Left ventricle myocardium inferior (tissue), 1 donor: ENCODE data around the gene MEIS3. TPM values are rescaled to one million over a fixed set of nuclear protein-coding genes. Genes with fewer than 3 reads are reported as not detected.

Experiments
- DNase-seq: peaks from one replicate; pipeline ENCODE4 v3.0.0-alpha.2; 2020
- H3K27ac ChIP-seq: fragments of 200-600 bp; replicated peaks from 2 replicates; pipeline ENCODE4 v1.8.0; 2021
- H3K27me3 ChIP-seq: fragments of 200-600 bp; 2 replicates; pipeline ENCODE4 v1.8.0; 2021; ENCODE audit warnings: low read depth
- H3K36me3 ChIP-seq: fragments of 200-600 bp; 2 replicates; pipeline ENCODE4 v1.8.0; 2021
- H3K4me1 ChIP-seq: fragments of 200-600 bp; 2 replicates; pipeline ENCODE4 v1.8.0; 2021
- H3K4me3 ChIP-seq: fragments of 200-600 bp; 2 replicates; pipeline ENCODE4 v1.8.0; 2021; ENCODE audit warnings: mild to moderate bottlenecking, moderate library complexity
- H3K9me3 ChIP-seq: fragments of 200-600 bp; replicated peaks from 2 replicates; pipeline ENCODE4 v1.8.0; 2021
- CTCF ChIP-seq: fragments of 200-600 bp; IDR thresholded peaks from 2 replicates; pipeline ENCODE4 v1.8.0; 2021; ENCODE audit warnings: antibody characterized with exemption, mild to moderate bottlenecking, borderline replicate concordance
- intact Hi-C: fragments of 100-400 bp; cut with micrococcal nuclease; formaldehyde crosslinking; loops from one replicate; pipeline ENCODE4 v1.11.0; 2022
- total RNA-seq: library from RNA; stranded (reverse); fragmentation: NEBNext Ultra II Directional; extraction: Animal tissue kit (Norgen Biotek cat#: 25700); gene quantifications from one replicate; pipeline ENCODE4 v1.2.1, GENCODE V29; 2021
- donor health status: DM: no; HTN: yes; CAD: no; lungs with severe emphysema.

Gene MEIS3
- total RNA-seq, 1 donor from 2014 or later = 3.2 TPM

DNA sequence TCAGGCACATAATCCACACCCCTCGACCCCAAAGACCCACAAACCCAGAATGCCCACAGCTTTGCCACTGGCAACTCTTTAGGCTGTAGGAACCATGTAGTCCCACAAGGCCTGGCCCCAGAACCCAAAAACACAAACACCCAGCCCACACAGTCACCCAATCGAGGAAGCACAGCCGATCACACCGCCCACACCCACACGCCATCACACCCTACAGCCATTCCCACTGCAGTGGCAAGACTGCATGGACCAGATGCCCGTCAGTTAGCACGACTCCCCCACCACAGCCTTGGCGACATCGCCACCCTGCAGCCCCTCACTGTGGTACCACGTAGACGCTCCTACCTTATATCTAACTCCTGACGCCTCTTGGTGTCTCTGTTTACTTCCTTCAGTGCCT lies 24.0 kb upstream of the MEIS3 start:
- DNase-seq = no peak

GRCh38 chr19:47438793-47439220 lies 19.5 kb upstream of the MEIS3 start:
- intact Hi-C loops = no loop called here
- no peak for TF ChIP-seq CTCF
- H3K36me3 ChIP-seq = no peaks in the 10 kb centered on the region
- no peak overlapping the region for H3K27ac ChIP-seq
- no peaks in the 10 kb centered on the region for H3K9me3 ChIP-seq
- no peak overlapping the region for H3K4me3 ChIP-seq
- peaks cover 6% of the 10 kb centered on the region for H3K4me1 ChIP-seq
- DNase-seq = no peak
- H3K27me3 ChIP-seq = peaks cover 88% of the 10 kb centered on the region

More for the DNA sequence above, 24.0 kb upstream of the MEIS3 start:
- Histone ChIP-seq H3K27ac (no peak overlapping the region), H3K36me3 (no peaks in the 10 kb centered on the region), H3K4me3 (no peak overlapping the region), H3K27me3 (peaks cover 90% of the 10 kb centered on the region), H3K9me3 (no peaks in the 10 kb centered on the region), H3K4me1 (peaks cover 9% of the 10 kb centered on the region)
- intact Hi-C loops = no loop called here
- no peak for TF ChIP-seq CTCF

- no peak overlapping the region for H3K27ac ChIP-seq
- H3K36me3 ChIP-seq = no peaks in the 10 kb centered on the region
- DNase-seq = no peak
- intact Hi-C loops = loop anchor here (2.0 kb wide), 1 partner anchor 269 kb away; no protein-coding TSS in a partner anchor
- H3K27me3 ChIP-seq = peaks cover 88% of the 10 kb centered on the region
- no peak for TF ChIP-seq CTCF
- H3K4me3 ChIP-seq = no peak overlapping the region
- no peaks in the 10 kb centered on the region for H3K9me3 ChIP-seq
- H3K4me1 ChIP-seq = peaks cover 6% of the 10 kb centered on the region
Observed at GRCh38 chr19:47437500-47437899, 18.2 kb upstream of the MEIS3 start.

GRCh38 chr19:47436712-47437401 lies 17.5 kb upstream of the MEIS3 start:
- DNase-seq = peak; percentile 68
- intact Hi-C loops = loop anchor here (2.0 kb wide), 1 partner anchor 270 kb away; no protein-coding TSS in a partner anchor
- no peak overlapping the region for H3K27ac ChIP-seq
- H3K9me3 ChIP-seq = no peaks in the 10 kb centered on the region
- H3K27me3 ChIP-seq = peaks cover 88% of the 10 kb centered on the region
- H3K4me1 ChIP-seq = peaks cover 6% of the 10 kb centered on the region
- H3K4me3 ChIP-seq = no peak overlapping the region
- TF ChIP-seq CTCF = peak; percentile 91
- no peaks in the 10 kb centered on the region for H3K36me3 ChIP-seq

- Histone ChIP-seq H3K27me3 (peaks cover 88% of the 10 kb centered on the region), H3K36me3 (no peaks in the 10 kb centered on the region)
Observed at GRCh38 chr19:47435883-47436417, 16.6 kb upstream of the MEIS3 start.

More at GRCh38 chr19:47435883-47436417, 16.6 kb upstream of the MEIS3 start:
- Histone ChIP-seq H3K9me3 (no peaks in the 10 kb centered on the region), H3K4me3 (no peak overlapping the region), H3K27ac (no peak overlapping the region), H3K4me1 (peaks cover 6% of the 10 kb centered on the region)
- no peak for DNase-seq
- TF ChIP-seq CTCF = no peak
- intact Hi-C loops = loop anchor here (2.0 kb wide), 1 partner anchor 271 kb away; no protein-coding TSS in a partner anchor
